ENCODE data around the gene IL12RB2.

GRCh38 chr1:67355745-67356424 is 48.2 kb downstream of the IL12RB2 start:
- TF ChIP-seq NFYB (IDR thresholded peaks at IDR 0.05; ENCODE audit: insufficient read depth, low read depth, low read length) (no peak), TAF1 (IDR thresholded peaks at IDR 0.05; ENCODE audit: borderline replicate concordance, low read depth, low read length) (no peak), TCF7 (IDR thresholded peaks at IDR 0.05; ENCODE audit: borderline replicate concordance) (no peak), MAX (IDR thresholded peaks at IDR 0.05; ENCODE audit: low read depth, low read length) (no peak), POLR2A (IDR thresholded peaks at IDR 0.05; ENCODE audit: low read depth, low read length) (no peak), PBX3 (IDR thresholded peaks at IDR 0.05; ENCODE audit: insufficient replicate concordance, low read depth, low read length) (no peak), SREBF2 (IDR thresholded peaks at IDR 0.05; ENCODE audit: low read length) (no peak), ZNF217 (IDR thresholded peaks at IDR 0.05) (no peak), MYB (IDR thresholded peaks at IDR 0.05; ENCODE audit: borderline replicate concordance, low read depth, low read length) (no peak)
